H1 (cell line): Measurements from ENCODE around the gene SIPA1L3.

Source experiments
- CTCF ChIP-seq, 3 experiments: IDR thresholded peaks; 1 replicate in 2 of 3; 2 replicates in 1 of 3; pipeline versions ENCODE4 v1.5.1 to v1.6.1; 2011; ENCODE audit warnings: low read length in 3 of 3, mild to moderate bottlenecking in 3 of 3, inconsistent platforms in 2 of 3, low read depth in 1 of 3, moderate library complexity in 1 of 3; ENCODE audit not compliant: insufficient read depth in 1 of 3; ENCODE audit errors: control extremely low read depth in 1 of 3
- EGR1 ChIP-seq: IDR thresholded peaks from 2 replicates; pipeline ENCODE4 v1.6.1; 2011; ENCODE audit warnings: low read depth, low read length, borderline replicate concordance
- EP300 ChIP-seq, 2 experiments: IDR thresholded peaks; 1 replicate in 1 of 2; 2 replicates in 1 of 2; pipeline ENCODE4 v1.6.1; 2011 to 2012; ENCODE audit warnings: low read depth in 2 of 2, low read length in 2 of 2, mild to moderate bottlenecking in 2 of 2, borderline replicate concordance in 1 of 2, inconsistent platforms in 1 of 2, moderate library complexity in 1 of 2
- MAFK ChIP-seq: IDR thresholded peaks from 2 replicates; pipeline ENCODE4 v1.6.1; 2012; ENCODE audit warnings: low read depth, mild to moderate bottlenecking, improper control_type of control experiment, low read length
- POLR2AphosphoS5 ChIP-seq: IDR thresholded peaks from 2 replicates; pipeline ENCODE4 v1.6.1; 2011; ENCODE audit warnings: low read depth, low read length
- SUZ12 ChIP-seq: fragments of 200-600 bp; sonication (generic); IDR thresholded peaks from 2 replicates; pipeline ENCODE4 v1.6.1; 2012; ENCODE audit warnings: mild to moderate bottlenecking, inconsistent platforms, low read length, moderate library complexity, mixed read lengths
- USF2 ChIP-seq: IDR thresholded peaks from 2 replicates; pipeline ENCODE4 v1.6.1; 2011; ENCODE audit warnings: low read length, improper control_type of control experiment

- TF ChIP-seq EP300 (IDR thresholded peaks at IDR 0.05; ENCODE audit: borderline replicate concordance in 1 of 2, low read depth in 2 of 2, low read length in 2 of 2) (no peak), CTCF (IDR thresholded peaks at IDR 0.05; ENCODE audit: control extremely low read depth in 1 of 3, insufficient read depth in 1 of 3, low read depth in 1 of 3, low read length in 3 of 3) (no peak), USF2 (no peak), SUZ12 (no peak), EGR1 (no peak), POLR2AphosphoS5 (no peak), MAFK (no peak)
Measured at GRCh38 chr19:38039966-38040365, 133.0 kb downstream of the SIPA1L3 start.
